GM20000 (cell line): Measurements from ENCODE around the gene FER.
"Not testable (repeated sequence)": the region's sequence is repeated elsewhere in the genome, so short reads cannot be mapped to it uniquely, and the experiment has no call there.

Source experiments
- DNase-seq: peaks from one replicate; pipeline ENCODE4 v3.0.0; 2012; ENCODE audit warnings: low spot score
- CTCF ChIP-seq: IDR thresholded peaks from 2 replicates; pipeline ENCODE4 v1.5.1; 2012; ENCODE audit warnings: mild to moderate bottlenecking, control low read depth; ENCODE audit errors: extremely low read depth, missing control alignments

The FER gene

GRCh38 chr5:108827131-108827530 lies 79.4 kb downstream of the FER start:
- no peak for DNase-seq
- TF ChIP-seq CTCF, result no peak

- DNase-seq, result no peak
- no peak for TF ChIP-seq CTCF
Measured at GRCh38 chr5:108830705-108831276, 83.1 kb downstream of the FER start.

- no peak for TF ChIP-seq CTCF
- no peak for DNase-seq
Measured at GRCh38 chr5:108836492-108836891, 88.8 kb downstream of the FER start.

DNA sequence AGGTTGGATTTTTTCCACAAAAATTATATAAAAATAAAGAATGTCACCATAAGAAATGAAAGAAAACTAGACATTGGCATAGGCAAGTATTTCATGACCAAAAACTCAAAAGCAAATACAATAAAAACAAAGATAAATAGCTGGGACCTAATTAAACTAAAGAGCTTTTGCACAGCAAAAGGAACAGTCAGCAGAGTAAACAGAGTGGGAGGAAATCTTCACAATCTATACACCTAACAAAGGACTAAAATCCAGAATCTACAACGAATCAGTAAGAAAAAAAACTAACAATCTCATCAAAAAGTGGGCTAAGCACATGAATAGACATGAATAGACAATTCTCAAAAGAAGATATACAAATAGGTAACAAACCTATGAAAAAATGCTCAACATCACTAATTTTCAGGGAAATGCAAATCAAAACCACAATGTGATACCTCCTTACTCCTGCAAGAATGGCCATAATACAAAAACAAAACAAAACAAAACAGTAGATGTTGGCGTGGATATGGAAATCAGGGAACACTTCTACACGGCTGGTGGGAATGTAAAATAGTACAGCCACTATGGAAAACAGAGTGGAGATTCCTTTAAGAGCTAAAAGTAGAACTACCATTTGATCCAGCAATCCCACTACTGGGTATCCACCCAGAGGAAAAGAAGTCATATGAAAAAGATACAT lies 94.7 kb downstream of the FER start:
- not testable (repeated sequence) for DNase-seq

DNA sequence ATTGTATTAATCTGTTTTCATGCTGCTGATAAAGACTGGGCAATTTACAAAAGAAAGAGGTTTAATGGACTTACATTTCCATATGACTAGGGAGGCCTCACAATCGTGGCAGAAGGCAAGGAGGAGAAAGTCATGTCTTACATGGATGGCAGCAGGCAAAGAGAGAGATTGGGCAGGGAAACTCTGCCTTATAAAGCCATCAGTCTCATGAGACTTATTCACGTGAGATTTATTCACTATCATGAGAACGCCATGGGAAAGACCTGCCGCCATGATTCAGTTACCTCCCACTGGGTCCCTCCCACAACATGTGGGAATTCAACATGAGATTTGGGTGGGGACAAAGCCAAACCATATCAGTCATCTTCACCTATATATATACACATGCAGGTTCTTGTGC lies 103.4 kb downstream of the FER start:
- DNase-seq, result not testable (repeated sequence)

DNA sequence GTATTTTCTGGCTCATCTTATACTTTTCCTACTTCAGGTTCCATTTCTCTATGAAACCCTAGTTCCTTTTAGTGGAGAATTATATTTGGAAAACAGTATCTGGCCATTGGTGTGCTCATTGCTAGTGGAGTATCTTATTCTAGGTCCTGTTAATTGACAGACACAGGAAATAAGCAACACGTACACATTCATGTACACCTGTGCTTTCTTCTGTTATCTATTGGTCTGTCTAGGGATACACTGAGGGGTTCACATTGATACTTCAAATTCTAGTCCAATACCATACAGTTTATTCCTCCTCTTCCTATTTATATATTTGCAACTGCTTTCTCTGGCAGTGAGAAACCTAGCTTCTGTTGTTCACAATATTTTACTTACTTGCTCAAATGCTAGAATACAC lies 110.2 kb downstream of the FER start:
- peak; percentile 3 for DNase-seq
- no peak for TF ChIP-seq CTCF

DNA sequence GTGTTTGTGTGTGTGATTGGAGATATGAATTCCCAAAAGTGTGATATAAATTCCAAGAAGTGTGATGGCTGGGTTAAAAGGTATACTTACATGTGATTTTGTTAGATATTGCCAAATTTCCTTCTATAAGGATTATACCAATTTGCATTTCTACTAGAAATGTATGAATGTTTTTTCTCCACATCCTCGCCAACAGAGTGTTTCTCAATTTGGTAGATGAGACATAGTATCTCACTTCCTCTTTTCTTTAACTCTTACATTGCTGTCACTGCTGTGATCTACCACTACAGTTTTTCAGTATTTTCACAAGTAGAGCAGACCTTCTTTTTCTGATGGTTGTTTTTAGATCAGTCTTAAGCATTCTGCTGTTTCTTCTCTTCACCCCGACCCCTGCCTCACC lies 111.3 kb downstream of the FER start:
- DNase-seq, result peak; percentile 60

GRCh38 chr5:108862211-108862610 lies 114.5 kb downstream of the FER start:
- TF ChIP-seq CTCF, result no peak

More for the DNA sequence above, 111.3 kb downstream of the FER start:
- no peak for TF ChIP-seq CTCF

DNA sequence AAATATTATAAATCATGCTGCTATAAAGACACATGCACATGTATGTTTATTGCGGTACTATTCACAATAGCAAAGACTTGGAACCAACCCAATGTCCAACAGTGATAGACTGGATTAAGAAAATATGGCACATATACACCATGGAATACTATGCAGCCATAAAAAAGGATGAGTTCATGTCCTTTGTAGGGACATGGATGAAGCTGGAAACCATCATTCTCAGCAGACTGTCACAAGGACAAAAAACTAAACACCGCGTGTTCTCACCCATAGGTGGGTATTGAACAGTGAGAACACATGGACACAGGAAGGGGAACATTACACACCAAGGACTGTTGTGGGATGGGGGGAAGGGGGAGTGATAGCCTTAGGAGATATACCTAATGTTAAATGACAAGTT lies 118.4 kb downstream of the FER start:
- DNase-seq, result not testable (repeated sequence)

More at GRCh38 chr5:108862211-108862610, 114.5 kb downstream of the FER start:
- DNase-seq, result no peak
